Effector memory CD4-positive, alpha-beta T cell (primary cell): ENCODE measurements around the gene SDR42E1.
"Not testable (repeated sequence)": the region's sequence is repeated elsewhere in the genome, so short reads cannot be mapped to it uniquely, and the experiment has no call there.

Source experiments
- DNase-seq, 3 donors: peaks; one replicate each; pipeline ENCODE4 v3.0.0-alpha.2; 2020
- H3K27ac ChIP-seq: 2 replicates; pipeline ENCODE4 v1.7.0; 2013; ENCODE audit warnings: mild to moderate bottlenecking, low read length, moderate library complexity; ENCODE audit not compliant: insufficient read depth, poor library complexity, severe bottlenecking
- H3K27me3 ChIP-seq: replicated peaks from 2 replicates; pipeline ENCODE4 v1.7.0; 2013; ENCODE audit warnings: mild to moderate bottlenecking, low read length; ENCODE audit not compliant: insufficient read depth, control insufficient read depth, poor library complexity, severe bottlenecking
- H3K36me3 ChIP-seq: 2 replicates; pipeline ENCODE4 v1.7.0; 2013; ENCODE audit warnings: mild to moderate bottlenecking, low read length, moderate library complexity; ENCODE audit not compliant: control insufficient read depth, insufficient read depth
- H3K4me1 ChIP-seq: 2 replicates; pipeline ENCODE4 v1.7.0; 2013; ENCODE audit warnings: low read length, mild to moderate bottlenecking; ENCODE audit not compliant: control insufficient read depth, insufficient read depth, poor library complexity, severe bottlenecking
- H3K4me3 ChIP-seq: 2 replicates; pipeline ENCODE4 v1.7.0; 2013; ENCODE audit warnings: low read length, low read depth, mild to moderate bottlenecking; ENCODE audit not compliant: insufficient read depth, poor library complexity, severe bottlenecking
- H3K9me3 ChIP-seq: 2 replicates; pipeline ENCODE4 v1.7.0; 2013; ENCODE audit warnings: mild to moderate bottlenecking, low read length, moderate library complexity; ENCODE audit not compliant: control insufficient read depth

SDR42E1 gene

DNA sequence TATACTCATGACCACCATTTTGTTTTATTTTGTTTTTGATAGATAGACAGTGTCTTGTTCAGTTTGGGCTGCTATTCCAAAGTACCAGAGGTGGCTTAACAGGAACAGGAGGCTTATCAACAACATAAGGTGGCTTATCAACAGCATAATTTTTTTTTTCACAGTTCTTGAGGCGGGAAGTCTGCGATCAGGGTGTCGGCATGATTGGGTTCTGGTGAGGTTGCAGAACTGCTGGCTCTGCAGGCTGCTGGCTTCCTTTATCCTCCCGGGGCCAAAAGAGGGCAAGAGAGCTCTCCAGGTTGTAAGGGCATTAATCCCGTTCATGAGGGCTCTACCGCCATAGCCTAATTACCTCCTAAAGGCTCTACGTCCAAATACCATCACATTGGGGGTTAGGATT is 11.9 kb upstream of the SDR42E1 start:
- H3K4me3 ChIP-seq, result no peak overlapping the region
- no peak for DNase-seq
- no peaks in the 10 kb centered on the region for H3K4me1 ChIP-seq
- no peaks in the 10 kb centered on the region for H3K9me3 ChIP-seq
- no peaks in the 10 kb centered on the region for H3K27me3 ChIP-seq
- no peaks in the 10 kb centered on the region for H3K36me3 ChIP-seq
- no peak overlapping the region for H3K27ac ChIP-seq

DNA sequence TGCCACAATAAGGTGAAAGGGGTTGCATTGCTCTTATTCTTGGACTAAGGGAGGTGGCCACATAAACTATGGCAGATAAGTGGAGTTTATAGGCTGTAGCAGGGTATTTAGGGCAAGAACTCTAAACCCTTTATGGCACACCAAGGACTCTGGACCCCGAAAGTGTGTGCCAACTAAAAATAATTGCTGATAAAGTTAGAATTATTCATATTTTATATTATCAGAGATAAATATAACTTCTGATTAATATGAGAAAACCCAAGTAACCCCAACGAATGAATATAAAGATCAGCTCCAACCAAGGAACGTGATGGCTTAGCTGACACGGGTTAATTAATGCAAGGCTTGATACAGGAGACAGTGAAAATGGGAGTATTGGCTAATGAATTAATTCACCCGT is 8.8 kb upstream of the SDR42E1 start:
- Histone ChIP-seq H3K4me3 (no peak overlapping the region), H3K4me1 (no peaks in the 10 kb centered on the region), H3K27ac (no peak overlapping the region), H3K27me3 (no peaks in the 10 kb centered on the region), H3K36me3 (no peaks in the 10 kb centered on the region), H3K9me3 (no peaks in the 10 kb centered on the region)
- no peak for DNase-seq

DNA sequence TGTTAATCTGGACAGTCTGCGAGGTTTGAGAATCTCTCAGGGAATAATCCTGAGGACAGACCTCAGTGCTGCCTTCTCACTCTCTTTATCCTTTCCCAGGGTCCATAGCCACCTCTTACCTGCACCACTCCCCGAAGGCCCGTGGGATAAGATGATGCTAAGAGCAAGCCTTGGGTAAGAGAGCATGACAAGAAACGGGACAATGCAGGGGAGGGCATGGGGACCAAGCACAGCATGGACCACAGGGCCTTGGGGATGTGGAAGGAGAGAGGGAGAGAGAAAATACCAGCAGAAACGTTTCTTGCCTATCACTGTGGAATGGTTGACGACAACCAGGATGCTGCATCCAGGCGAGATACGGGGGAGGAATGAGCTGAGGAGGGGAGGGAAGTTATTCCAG is 8.3 kb upstream of the SDR42E1 start:
- H3K4me3 ChIP-seq, result no peak overlapping the region
- no peaks in the 10 kb centered on the region for H3K9me3 ChIP-seq
- no peaks in the 10 kb centered on the region for H3K27me3 ChIP-seq
- H3K4me1 ChIP-seq, result no peaks in the 10 kb centered on the region
- no peak for DNase-seq
- no peak overlapping the region for H3K27ac ChIP-seq
- no peaks in the 10 kb centered on the region for H3K36me3 ChIP-seq

DNA sequence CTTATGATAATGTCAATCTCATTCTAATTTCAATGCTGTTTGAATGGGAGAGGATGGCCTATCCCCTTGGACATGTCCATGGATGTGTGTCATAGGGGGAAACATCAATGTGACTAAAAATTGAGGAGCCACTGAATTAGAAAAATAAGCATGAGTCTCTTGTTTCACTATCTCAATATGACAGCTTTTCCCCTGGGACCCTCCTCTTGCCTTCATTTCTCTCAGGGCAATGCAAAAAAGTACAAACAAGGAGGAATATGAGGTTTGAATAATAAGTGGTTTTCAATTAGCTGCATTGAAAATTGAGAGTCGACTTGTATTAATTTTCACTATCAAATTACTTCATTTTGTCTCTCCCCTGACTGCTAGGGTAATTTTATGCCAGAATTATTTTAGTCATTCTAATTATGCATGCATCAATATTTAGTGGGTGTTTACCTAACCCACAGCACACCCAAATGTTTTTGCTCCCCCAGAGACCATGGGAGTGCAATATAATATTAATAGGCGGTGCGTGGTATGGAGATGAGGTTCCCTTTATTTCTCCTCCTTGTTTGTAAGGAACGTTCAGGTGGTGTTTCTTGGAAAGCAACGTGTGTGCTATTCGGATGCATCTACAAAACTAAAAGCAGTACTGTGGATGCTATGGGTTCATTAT is 6.8 kb upstream of the SDR42E1 start:
- DNase-seq, result no peak
- Histone ChIP-seq H3K36me3 (no peaks in the 10 kb centered on the region), H3K4me1 (no peaks in the 10 kb centered on the region), H3K27ac (no peak overlapping the region), H3K9me3 (no peaks in the 10 kb centered on the region), H3K4me3 (no peak overlapping the region), H3K27me3 (no peaks in the 10 kb centered on the region)

DNA sequence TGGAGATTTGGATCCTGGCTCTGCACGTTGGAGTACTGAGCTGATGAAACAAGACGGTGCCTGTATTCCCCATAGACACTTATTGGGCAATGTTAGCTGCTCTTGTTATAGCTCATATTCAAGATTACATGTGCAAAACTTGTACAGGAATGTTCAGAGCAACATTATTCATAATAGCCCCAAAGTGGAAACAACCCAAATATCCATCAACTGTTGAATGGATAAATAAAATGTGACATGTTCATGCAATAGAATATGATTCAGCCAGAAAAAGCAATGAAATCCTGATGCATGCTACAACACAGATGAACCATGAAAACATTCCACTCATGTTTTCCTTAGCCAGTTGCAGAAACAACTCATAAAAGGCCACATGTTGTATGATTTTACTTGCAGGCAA is 5.7 kb upstream of the SDR42E1 start:
- H3K4me1 ChIP-seq, result no peaks in the 10 kb centered on the region
- H3K4me3 ChIP-seq, result no peak overlapping the region
- no peaks in the 10 kb centered on the region for H3K36me3 ChIP-seq
- H3K9me3 ChIP-seq, result no peaks in the 10 kb centered on the region
- DNase-seq, result no peak
- no peaks in the 10 kb centered on the region for H3K27me3 ChIP-seq
- H3K27ac ChIP-seq, result no peak overlapping the region

DNA sequence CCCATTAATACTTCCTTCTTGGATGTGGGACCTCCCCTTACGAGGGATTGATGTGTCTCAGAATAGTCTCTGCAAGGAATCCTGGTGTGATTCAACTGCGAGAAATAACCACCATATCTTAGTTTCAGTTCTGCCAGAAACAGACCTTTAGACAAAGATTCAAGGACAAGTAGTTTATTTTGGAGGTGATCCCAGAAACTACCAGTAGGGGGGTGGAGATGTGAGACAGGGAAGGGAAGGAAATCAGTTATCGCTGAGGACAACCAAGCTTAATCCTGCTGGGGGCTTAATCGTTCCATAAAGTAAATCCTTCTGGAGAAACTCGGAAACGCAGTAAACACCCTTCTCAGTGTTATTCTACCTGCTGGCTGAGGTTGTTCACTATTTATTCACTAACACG is 5.0 kb upstream of the SDR42E1 start:
- no peak overlapping the region for H3K27ac ChIP-seq
- DNase-seq, result no peak
- H3K27me3 ChIP-seq, result no peaks in the 10 kb centered on the region
- H3K9me3 ChIP-seq, result no peaks in the 10 kb centered on the region
- no peak overlapping the region for H3K4me3 ChIP-seq
- H3K4me1 ChIP-seq, result peaks cover 5% of the 10 kb centered on the region
- H3K36me3 ChIP-seq, result no peaks in the 10 kb centered on the region

DNA sequence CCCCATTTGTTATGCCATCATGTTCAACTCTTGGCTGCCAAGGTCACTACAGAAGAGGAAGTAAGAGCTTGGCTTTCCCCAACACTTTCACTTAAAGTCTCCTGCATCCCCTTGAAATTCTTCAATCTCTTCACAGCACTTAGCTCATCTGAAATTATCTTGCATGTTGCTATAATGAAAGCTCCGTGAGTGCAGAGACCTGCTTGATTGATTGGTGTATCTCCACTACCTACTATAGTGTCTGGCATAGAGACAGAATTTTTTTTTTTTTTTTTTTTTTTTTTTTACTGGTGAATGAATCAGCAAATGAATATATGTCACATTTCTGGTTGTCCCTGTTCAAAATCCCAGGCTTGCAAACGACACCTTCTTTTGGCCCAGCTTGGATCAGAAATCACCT is 1.9 kb upstream of the SDR42E1 start:
- H3K27me3 ChIP-seq, result no peaks in the 10 kb centered on the region
- DNase-seq, result no peak
- H3K4me1 ChIP-seq, result peaks cover 5% of the 10 kb centered on the region
- H3K9me3 ChIP-seq, result no peaks in the 10 kb centered on the region
- no peak overlapping the region for H3K27ac ChIP-seq
- no peak overlapping the region for H3K4me3 ChIP-seq
- H3K36me3 ChIP-seq, result no peaks in the 10 kb centered on the region

DNA sequence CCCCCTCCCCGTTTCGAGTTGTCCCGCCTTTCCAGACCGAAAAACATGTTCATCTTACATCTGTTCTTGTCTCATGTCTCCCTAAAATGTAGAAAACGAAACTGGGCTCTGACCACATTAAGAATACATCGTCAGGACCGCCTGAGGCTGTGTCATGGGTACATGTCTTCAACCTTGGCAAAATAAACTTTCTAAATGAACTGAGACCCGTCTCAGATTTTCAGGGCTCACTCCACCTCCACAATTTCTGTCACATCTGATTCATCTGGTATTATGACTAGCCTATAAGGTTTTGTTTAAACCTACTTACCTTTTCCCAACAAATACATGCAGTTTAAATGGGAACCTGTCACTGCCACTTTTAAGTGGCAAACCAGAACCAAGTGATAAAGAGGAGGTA is 621 bp downstream of the SDR42E1 start:
- Histone ChIP-seq H3K4me1 (peaks cover 5% of the 10 kb centered on the region), H3K27ac (no peak overlapping the region), H3K4me3 (peak overlapping the region; percentile 76), H3K9me3 (no peaks in the 10 kb centered on the region), H3K27me3 (no peaks in the 10 kb centered on the region), H3K36me3 (no peaks in the 10 kb centered on the region)
- DNase-seq, result no peak

DNA sequence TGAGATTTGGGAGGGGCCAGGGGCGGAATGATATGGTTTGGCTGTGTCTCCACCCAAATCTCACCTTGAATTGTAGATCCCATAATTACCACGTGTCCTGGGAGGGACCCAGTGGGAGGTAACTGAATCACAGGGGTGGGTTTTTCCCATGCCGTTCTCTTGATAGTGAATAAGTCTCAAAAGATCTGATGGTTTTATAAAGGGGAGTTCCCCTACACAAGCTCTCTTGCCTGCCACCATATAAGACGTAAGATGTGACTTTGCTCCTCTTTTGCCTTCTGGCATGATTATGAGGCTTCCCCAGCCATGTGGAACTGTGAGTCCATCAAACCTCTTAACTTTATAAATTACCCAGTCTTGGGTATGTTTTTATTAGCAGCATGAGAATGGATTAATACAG is 1.5 kb downstream of the SDR42E1 start:
- not testable (repeated sequence) for H3K36me3 ChIP-seq, H3K9me3 ChIP-seq, H3K27ac ChIP-seq, DNase-seq, H3K4me1 ChIP-seq, H3K4me3 ChIP-seq, H3K27me3 ChIP-seq

DNA sequence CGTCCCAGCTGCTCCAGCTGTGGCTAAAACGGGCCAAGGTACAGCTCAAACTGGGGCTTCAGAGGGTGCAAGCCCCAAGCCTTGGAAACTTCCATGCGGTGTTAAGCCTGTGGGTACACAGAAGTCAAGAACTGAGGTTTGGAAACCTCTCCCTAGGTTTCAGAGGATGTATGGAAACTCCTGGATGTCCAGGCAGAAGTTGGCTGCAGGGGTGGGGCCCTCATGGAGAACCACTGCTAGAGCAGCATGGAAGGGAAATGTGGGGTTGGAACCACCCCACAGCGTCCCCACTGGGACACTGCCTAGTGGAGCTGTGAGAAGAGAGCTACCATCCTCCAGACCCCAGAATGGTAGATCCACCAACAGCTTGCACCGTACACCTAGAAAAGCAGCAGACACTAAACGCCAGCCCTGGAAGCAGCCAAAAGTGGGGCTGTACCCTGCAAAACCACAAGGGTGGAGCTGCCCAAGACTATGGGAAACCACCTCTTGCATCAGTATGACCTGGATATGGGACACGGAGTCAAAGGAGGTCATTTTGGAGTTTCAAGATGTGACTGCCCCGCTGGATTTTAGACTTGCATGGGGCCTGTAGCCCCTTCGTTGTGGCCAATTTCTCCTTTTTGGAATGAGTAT is 2.2 kb downstream of the SDR42E1 start:
- Histone ChIP-seq H3K4me1 (peaks cover 5% of the 10 kb centered on the region), H3K9me3 (no peaks in the 10 kb centered on the region), H3K27ac (no peak overlapping the region), H3K27me3 (no peaks in the 10 kb centered on the region), H3K36me3 (no peaks in the 10 kb centered on the region), H3K4me3 (no peak overlapping the region)
- no peak for DNase-seq
